ENCODE measurements around the gene SYNDIG1L. TPM values are rescaled to one million over a fixed set of nuclear protein-coding genes. Genes with fewer than 3 reads are reported as not detected.

Gene SYNDIG1L
- total and polyA plus RNA-seq, 3 donors from 2014 or later = 0.16 to 0.25 (median 0.21) TPM

- intact Hi-C loops (cut with DNase I; ENCODE audit: low total_unique reads) = no loop called here
- Histone ChIP-seq H3K4me3 (no peak overlapping the region), H3K9me3 (no peaks in the 10 kb centered on the region), H3K4me1 (no peaks in the 10 kb centered on the region), H3K27ac (no peak overlapping the region), H3K36me3 (ENCODE audit: low read depth, missing control alignments) (no peaks in the 10 kb centered on the region), H3K27me3 (no peaks in the 10 kb centered on the region)
- 45 to 75% methylated on average over 5 of the region's 5 CpGs for WGBS, 2 donors
- no peak for DNase-seq
- no peak for TF ChIP-seq CTCF (IDR thresholded peaks at IDR 0.05)
- no peak for TF ChIP-seq POLR2A (IDR thresholded peaks at IDR 0.05)
These were observed 6.9 kb downstream of the SYNDIG1L start for GRCh38 chr14:74419086-74419485.

GRCh38 chr14:74418031-74418430, 8.0 kb downstream of the SYNDIG1L start:
- WGBS, 2 donors = 54 to 59% methylated on average over 8 of the region's 8 CpGs

GRCh38 chr14:74417611-74418010, 8.4 kb downstream of the SYNDIG1L start:
- no peak for DNase-seq
- no peaks in the 10 kb centered on the region for H3K4me1 ChIP-seq
- H3K9me3 ChIP-seq = no peaks in the 10 kb centered on the region
- 34 to 41% methylated on average over 3 of the region's 3 CpGs for WGBS, 2 donors
- no peak for TF ChIP-seq CTCF (IDR thresholded peaks at IDR 0.05)
- TF ChIP-seq POLR2A (IDR thresholded peaks at IDR 0.05) = no peak
- no peak overlapping the region for H3K4me3 ChIP-seq
- intact Hi-C loops (cut with DNase I; ENCODE audit: low total_unique reads) = no loop called here
- no peaks in the 10 kb centered on the region for H3K36me3 ChIP-seq (ENCODE audit: low read depth, missing control alignments)
- H3K27me3 ChIP-seq = no peaks in the 10 kb centered on the region
- no peak overlapping the region for H3K27ac ChIP-seq

More at GRCh38 chr14:74418031-74418430, 8.0 kb downstream of the SYNDIG1L start:
- no peak overlapping the region for H3K27ac ChIP-seq
- no peak overlapping the region for H3K4me3 ChIP-seq
- no peak for DNase-seq
- TF ChIP-seq POLR2A (IDR thresholded peaks at IDR 0.05) (no peak), CTCF (IDR thresholded peaks at IDR 0.05) (no peak)
- H3K36me3 ChIP-seq (ENCODE audit: low read depth, missing control alignments) = no peaks in the 10 kb centered on the region
- intact Hi-C loops (cut with DNase I; ENCODE audit: low total_unique reads) = no loop called here
- no peaks in the 10 kb centered on the region for H3K27me3 ChIP-seq
- H3K9me3 ChIP-seq = no peaks in the 10 kb centered on the region
- H3K4me1 ChIP-seq = no peaks in the 10 kb centered on the region

GRCh38 chr14:74417201-74417600, 8.8 kb downstream of the SYNDIG1L start:
- DNase-seq = no peak
- TF ChIP-seq POLR2A (IDR thresholded peaks at IDR 0.05) (no peak), CTCF (IDR thresholded peaks at IDR 0.05) (no peak)
- H3K4me3 ChIP-seq = no peak overlapping the region
- H3K36me3 ChIP-seq (ENCODE audit: low read depth, missing control alignments) = no peaks in the 10 kb centered on the region
- 45% methylated on average over 1 of the region's 1 CpG for WGBS, 2 donors
- no peaks in the 10 kb centered on the region for H3K27me3 ChIP-seq
- H3K9me3 ChIP-seq = no peaks in the 10 kb centered on the region
- no peak overlapping the region for H3K27ac ChIP-seq
- H3K4me1 ChIP-seq = no peaks in the 10 kb centered on the region
- intact Hi-C loops (cut with DNase I; ENCODE audit: low total_unique reads) = no loop called here

GRCh38 chr14:74415115-74415437, 10.9 kb downstream of the SYNDIG1L start:
- Histone ChIP-seq H3K4me3 (no peak overlapping the region), H3K36me3 (ENCODE audit: low read depth, missing control alignments) (no peaks in the 10 kb centered on the region), H3K9me3 (no peaks in the 10 kb centered on the region), H3K4me1 (no peaks in the 10 kb centered on the region), H3K27ac (no peak overlapping the region), H3K27me3 (no peaks in the 10 kb centered on the region)
- intact Hi-C loops (cut with DNase I; ENCODE audit: low total_unique reads) = no loop called here
- no peak for DNase-seq
- TF ChIP-seq CTCF (IDR thresholded peaks at IDR 0.05) = no peak
- TF ChIP-seq POLR2A (IDR thresholded peaks at IDR 0.05) = no peak
- WGBS, 2 donors = 41 to 67% methylated on average over 4 of the region's 4 CpGs

All from testis (tissue), 3 donors.